ENCODE results near the gene APP.
"Not testable (repeated sequence)": the region's sequence is repeated elsewhere in the genome, so short reads cannot be mapped to it uniquely, and the experiment has no call there.

The APP gene

GRCh38 chr21:26131554-26131953, 39.0 kb downstream of the APP start:
- Histone ChIP-seq H3K4me1 (ENCODE audit: control insufficient read depth, insufficient read depth, low read length) (no peaks in the 10 kb centered on the region), H3K9me3 (ENCODE audit: control insufficient read depth, low read length) (no peaks in the 10 kb centered on the region), H3K36me3 (ENCODE audit: control insufficient read depth, insufficient read depth, low read length) (no peaks in the 10 kb centered on the region), H3K27me3 (ENCODE audit: control insufficient read depth, insufficient read depth, low read length, poor library complexity, severe bottlenecking) (no peaks in the 10 kb centered on the region), H3K27ac (ENCODE audit: insufficient read depth, low read depth, low read length, poor library complexity, severe bottlenecking) (no peak overlapping the region), H3K4me3 (ENCODE audit: insufficient read depth, low read depth, low read length) (no peak overlapping the region)
- WGBS, 2 experiments, result 89 to 98% methylated on average over 2 of the region's 3 CpGs

GRCh38 chr21:26131053-26131452, 39.5 kb downstream of the APP start:
- H3K4me3 ChIP-seq (ENCODE audit: insufficient read depth, low read depth, low read length); H3K27ac ChIP-seq (ENCODE audit: insufficient read depth, low read depth, low read length, poor library complexity, severe bottlenecking); H3K4me1 ChIP-seq (ENCODE audit: control insufficient read depth, insufficient read depth, low read length); H3K36me3 ChIP-seq (ENCODE audit: control insufficient read depth, insufficient read depth, low read length); H3K27me3 ChIP-seq (ENCODE audit: control insufficient read depth, insufficient read depth, low read length, poor library complexity, severe bottlenecking); H3K9me3 ChIP-seq (ENCODE audit: control insufficient read depth, low read length): not testable (repeated sequence)
- 83 to 86% methylated on average over 9 to 11 of the region's 14 CpGs for WGBS, 2 experiments

GRCh38 chr21:26130249-26130881, 40.2 kb downstream of the APP start:
- WGBS, 2 experiments, result 83 to 85% methylated on average over 4 of the region's 4 CpGs
- H3K4me3 ChIP-seq (ENCODE audit: insufficient read depth, low read depth, low read length), result no peak overlapping the region

GRCh38 chr21:26127918-26128317, 42.7 kb downstream of the APP start:
- Histone ChIP-seq H3K27me3 (ENCODE audit: control insufficient read depth, insufficient read depth, low read length, poor library complexity, severe bottlenecking) (no peaks in the 10 kb centered on the region), H3K4me3 (ENCODE audit: insufficient read depth, low read depth, low read length) (no peak overlapping the region), H3K4me1 (ENCODE audit: control insufficient read depth, insufficient read depth, low read length) (peaks cover 7% of the 10 kb centered on the region), H3K27ac (ENCODE audit: insufficient read depth, low read depth, low read length, poor library complexity, severe bottlenecking) (no peak overlapping the region), H3K36me3 (ENCODE audit: control insufficient read depth, insufficient read depth, low read length) (no peaks in the 10 kb centered on the region), H3K9me3 (ENCODE audit: control insufficient read depth, low read length) (no peaks in the 10 kb centered on the region)
- WGBS, 2 experiments, result 95 to 99% methylated on average over 6 of the region's 6 CpGs

More at GRCh38 chr21:26130249-26130881, 40.2 kb downstream of the APP start:
- Histone ChIP-seq H3K36me3 (ENCODE audit: control insufficient read depth, insufficient read depth, low read length) (no peaks in the 10 kb centered on the region), H3K9me3 (ENCODE audit: control insufficient read depth, low read length) (no peaks in the 10 kb centered on the region), H3K4me1 (ENCODE audit: control insufficient read depth, insufficient read depth, low read length) (no peaks in the 10 kb centered on the region), H3K27me3 (ENCODE audit: control insufficient read depth, insufficient read depth, low read length, poor library complexity, severe bottlenecking) (no peaks in the 10 kb centered on the region), H3K27ac (ENCODE audit: insufficient read depth, low read depth, low read length, poor library complexity, severe bottlenecking) (no peak overlapping the region)

- Histone ChIP-seq H3K27me3 (ENCODE audit: control insufficient read depth, insufficient read depth, low read length, poor library complexity, severe bottlenecking) (no peaks in the 10 kb centered on the region), H3K27ac (ENCODE audit: insufficient read depth, low read depth, low read length, poor library complexity, severe bottlenecking) (no peak overlapping the region), H3K9me3 (ENCODE audit: control insufficient read depth, low read length) (no peaks in the 10 kb centered on the region), H3K4me1 (ENCODE audit: control insufficient read depth, insufficient read depth, low read length) (peaks cover 7% of the 10 kb centered on the region), H3K4me3 (ENCODE audit: insufficient read depth, low read depth, low read length) (no peak overlapping the region), H3K36me3 (ENCODE audit: control insufficient read depth, insufficient read depth, low read length) (no peaks in the 10 kb centered on the region)
- WGBS, 2 experiments, result no CpG with 5 or more reads among the region's 1 CpG
These were observed 43.3 kb downstream of the APP start for GRCh38 chr21:26127073-26127814.

GRCh38 chr21:26126168-26126553, 44.4 kb downstream of the APP start:
- Histone ChIP-seq H3K36me3 (ENCODE audit: control insufficient read depth, insufficient read depth, low read length) (no peaks in the 10 kb centered on the region), H3K27me3 (ENCODE audit: control insufficient read depth, insufficient read depth, low read length, poor library complexity, severe bottlenecking) (no peaks in the 10 kb centered on the region), H3K27ac (ENCODE audit: insufficient read depth, low read depth, low read length, poor library complexity, severe bottlenecking) (no peak overlapping the region), H3K4me1 (ENCODE audit: control insufficient read depth, insufficient read depth, low read length) (peaks cover 7% of the 10 kb centered on the region), H3K9me3 (ENCODE audit: control insufficient read depth, low read length) (no peaks in the 10 kb centered on the region), H3K4me3 (ENCODE audit: insufficient read depth, low read depth, low read length) (no peak overlapping the region)
- WGBS, 2 experiments, result 83 to 92% methylated on average over 3 to 4 of the region's 4 CpGs

GRCh38 chr21:26125433-26126167, 45.0 kb downstream of the APP start:
- Histone ChIP-seq H3K4me3 (ENCODE audit: insufficient read depth, low read depth, low read length) (no peak overlapping the region), H3K4me1 (ENCODE audit: control insufficient read depth, insufficient read depth, low read length) (peaks cover 7% of the 10 kb centered on the region), H3K27ac (ENCODE audit: insufficient read depth, low read depth, low read length, poor library complexity, severe bottlenecking) (no peak overlapping the region), H3K36me3 (ENCODE audit: control insufficient read depth, insufficient read depth, low read length) (no peaks in the 10 kb centered on the region), H3K27me3 (ENCODE audit: control insufficient read depth, insufficient read depth, low read length, poor library complexity, severe bottlenecking) (no peaks in the 10 kb centered on the region), H3K9me3 (ENCODE audit: control insufficient read depth, low read length) (no peaks in the 10 kb centered on the region)
- WGBS, 2 experiments, result 89 to 91% methylated on average over 7 to 8 of the region's 8 CpGs

- 80 to 89% methylated on average over 6 of the region's 7 CpGs for WGBS, 2 experiments
- Histone ChIP-seq H3K27me3 (ENCODE audit: control insufficient read depth, insufficient read depth, low read length, poor library complexity, severe bottlenecking) (no peaks in the 10 kb centered on the region), H3K4me1 (ENCODE audit: control insufficient read depth, insufficient read depth, low read length) (peaks cover 7% of the 10 kb centered on the region), H3K36me3 (ENCODE audit: control insufficient read depth, insufficient read depth, low read length) (no peaks in the 10 kb centered on the region), H3K4me3 (ENCODE audit: insufficient read depth, low read depth, low read length) (no peak overlapping the region), H3K27ac (ENCODE audit: insufficient read depth, low read depth, low read length, poor library complexity, severe bottlenecking) (no peak overlapping the region), H3K9me3 (ENCODE audit: control insufficient read depth, low read length) (no peaks in the 10 kb centered on the region)
These were observed 45.7 kb downstream of the APP start for GRCh38 chr21:26124896-26125295.

- H3K36me3 ChIP-seq (ENCODE audit: control insufficient read depth, insufficient read depth, low read length), result no peaks in the 10 kb centered on the region
- H3K4me3 ChIP-seq (ENCODE audit: insufficient read depth, low read depth, low read length), result no peak overlapping the region
- no peak overlapping the region for H3K27ac ChIP-seq (ENCODE audit: insufficient read depth, low read depth, low read length, poor library complexity, severe bottlenecking)
- H3K9me3 ChIP-seq (ENCODE audit: control insufficient read depth, low read length), result no peaks in the 10 kb centered on the region
- H3K4me1 ChIP-seq (ENCODE audit: control insufficient read depth, insufficient read depth, low read length), result peaks cover 7% of the 10 kb centered on the region
- WGBS, 2 experiments, result 87 to 90% methylated on average over 4 of the region's 4 CpGs
- H3K27me3 ChIP-seq (ENCODE audit: control insufficient read depth, insufficient read depth, low read length, poor library complexity, severe bottlenecking), result no peaks in the 10 kb centered on the region
These were observed 46.1 kb downstream of the APP start for GRCh38 chr21:26124421-26124833.

- Histone ChIP-seq H3K27ac (ENCODE audit: insufficient read depth, low read depth, low read length, poor library complexity, severe bottlenecking) (no peak overlapping the region), H3K4me3 (ENCODE audit: insufficient read depth, low read depth, low read length) (no peak overlapping the region), H3K4me1 (ENCODE audit: control insufficient read depth, insufficient read depth, low read length) (peaks cover 7% of the 10 kb centered on the region), H3K9me3 (ENCODE audit: control insufficient read depth, low read length) (no peaks in the 10 kb centered on the region), H3K36me3 (ENCODE audit: control insufficient read depth, insufficient read depth, low read length) (no peaks in the 10 kb centered on the region), H3K27me3 (ENCODE audit: control insufficient read depth, insufficient read depth, low read length, poor library complexity, severe bottlenecking) (no peaks in the 10 kb centered on the region)
- 93 to 100% methylated on average over 1 of the region's 1 CpG for WGBS, 2 experiments
These were observed 47.6 kb downstream of the APP start for GRCh38 chr21:26123012-26123411.
